ENCODE data around the gene VPS37D. TPM values are rescaled to one million over a fixed set of nuclear protein-coding genes. Genes with fewer than 3 reads are reported as not detected.

VPS37D gene
- polyA plus RNA-seq, 1 donor from 2014 or later: 52.7 TPM

DNA sequence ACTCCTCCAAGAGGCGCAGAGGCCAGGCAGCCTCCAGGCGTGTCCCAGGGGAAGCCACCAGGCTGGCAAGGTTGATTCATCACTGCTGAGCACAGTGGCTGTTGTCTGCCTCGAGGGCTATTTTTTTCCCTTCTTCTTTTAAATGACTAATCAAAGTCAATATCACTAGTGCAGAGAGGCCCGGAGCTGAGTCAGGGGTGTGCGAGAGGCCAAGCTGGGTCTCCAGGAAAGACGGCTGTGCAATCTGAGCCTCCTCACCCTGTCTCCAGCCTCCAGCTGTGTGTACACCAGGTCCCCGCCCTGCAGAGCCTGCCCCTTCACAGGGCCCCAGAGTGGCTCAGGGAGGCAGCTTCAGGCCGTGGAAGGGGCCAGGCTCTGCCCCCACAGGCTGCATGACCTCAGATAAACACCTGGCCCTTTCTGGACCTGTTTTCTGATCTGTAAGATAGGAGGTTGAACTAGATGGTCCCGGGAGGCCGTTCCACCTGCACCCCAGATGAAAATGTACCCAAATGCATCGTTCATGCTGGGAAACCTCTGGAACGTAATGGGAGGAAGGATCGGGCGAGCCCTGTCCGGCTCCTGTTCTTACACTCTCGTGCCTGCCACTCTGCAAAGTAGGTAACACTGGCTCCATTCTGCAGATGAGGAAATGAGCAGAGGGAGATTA lies 48.2 kb downstream of the VPS37D start:
- H3K4me3 ChIP-seq (ENCODE audit: low read length): no peak overlapping the region
- H3K9me3 ChIP-seq (ENCODE audit: low read length): no peaks in the 10 kb centered on the region
- peaks cover 10% of the 10 kb centered on the region for H3K79me2 ChIP-seq (replicated peaks; ENCODE audit: insufficient read depth, low read length)
- no peak overlapping the region for H3K27ac ChIP-seq (ENCODE audit: low read length)
- H3K9ac ChIP-seq (ENCODE audit: low read length): no peak overlapping the region
- H3K9me2 ChIP-seq (ENCODE audit: insufficient read depth, low read length): no peaks in the 10 kb centered on the region
- TF ChIP-seq, protein P1, sequence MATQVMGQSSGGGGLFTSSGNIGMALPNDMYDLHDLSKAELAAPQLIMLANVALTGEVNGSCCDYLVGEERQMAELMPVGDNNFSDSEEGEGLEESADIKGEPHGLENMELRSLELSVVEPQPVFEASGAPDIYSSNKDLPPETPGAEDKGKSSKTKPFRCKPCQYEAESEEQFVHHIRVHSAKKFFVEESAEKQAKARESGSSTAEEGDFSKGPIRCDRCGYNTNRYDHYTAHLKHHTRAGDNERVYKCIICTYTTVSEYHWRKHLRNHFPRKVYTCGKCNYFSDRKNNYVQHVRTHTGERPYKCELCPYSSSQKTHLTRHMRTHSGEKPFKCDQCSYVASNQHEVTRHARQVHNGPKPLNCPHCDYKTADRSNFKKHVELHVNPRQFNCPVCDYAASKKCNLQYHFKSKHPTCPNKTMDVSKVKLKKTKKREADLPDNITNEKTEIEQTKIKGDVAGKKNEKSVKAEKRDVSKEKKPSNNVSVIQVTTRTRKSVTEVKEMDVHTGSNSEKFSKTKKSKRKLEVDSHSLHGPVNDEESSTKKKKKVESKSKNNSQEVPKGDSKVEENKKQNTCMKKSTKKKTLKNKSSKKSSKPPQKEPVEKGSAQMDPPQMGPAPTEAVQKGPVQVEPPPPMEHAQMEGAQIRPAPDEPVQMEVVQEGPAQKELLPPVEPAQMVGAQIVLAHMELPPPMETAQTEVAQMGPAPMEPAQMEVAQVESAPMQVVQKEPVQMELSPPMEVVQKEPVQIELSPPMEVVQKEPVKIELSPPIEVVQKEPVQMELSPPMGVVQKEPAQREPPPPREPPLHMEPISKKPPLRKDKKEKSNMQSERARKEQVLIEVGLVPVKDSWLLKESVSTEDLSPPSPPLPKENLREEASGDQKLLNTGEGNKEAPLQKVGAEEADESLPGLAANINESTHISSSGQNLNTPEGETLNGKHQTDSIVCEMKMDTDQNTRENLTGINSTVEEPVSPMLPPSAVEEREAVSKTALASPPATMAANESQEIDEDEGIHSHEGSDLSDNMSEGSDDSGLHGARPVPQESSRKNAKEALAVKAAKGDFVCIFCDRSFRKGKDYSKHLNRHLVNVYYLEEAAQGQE (IDR thresholded peaks at IDR 0.05; ENCODE audit: borderline replicate concordance): no peak
- TF ChIP-seq RAD21 (conservative IDR thresholded peaks at IDR 0.05): no peak
- no peak for TF ChIP-seq EZH2 (IDR thresholded peaks at IDR 0.05; ENCODE audit: borderline replicate concordance, insufficient read depth, low read length, poor library complexity, severe bottlenecking)
- TF ChIP-seq TAF1 (IDR thresholded peaks at IDR 0.05; ENCODE audit: low read depth): no peak
- TF ChIP-seq, protein P2, sequence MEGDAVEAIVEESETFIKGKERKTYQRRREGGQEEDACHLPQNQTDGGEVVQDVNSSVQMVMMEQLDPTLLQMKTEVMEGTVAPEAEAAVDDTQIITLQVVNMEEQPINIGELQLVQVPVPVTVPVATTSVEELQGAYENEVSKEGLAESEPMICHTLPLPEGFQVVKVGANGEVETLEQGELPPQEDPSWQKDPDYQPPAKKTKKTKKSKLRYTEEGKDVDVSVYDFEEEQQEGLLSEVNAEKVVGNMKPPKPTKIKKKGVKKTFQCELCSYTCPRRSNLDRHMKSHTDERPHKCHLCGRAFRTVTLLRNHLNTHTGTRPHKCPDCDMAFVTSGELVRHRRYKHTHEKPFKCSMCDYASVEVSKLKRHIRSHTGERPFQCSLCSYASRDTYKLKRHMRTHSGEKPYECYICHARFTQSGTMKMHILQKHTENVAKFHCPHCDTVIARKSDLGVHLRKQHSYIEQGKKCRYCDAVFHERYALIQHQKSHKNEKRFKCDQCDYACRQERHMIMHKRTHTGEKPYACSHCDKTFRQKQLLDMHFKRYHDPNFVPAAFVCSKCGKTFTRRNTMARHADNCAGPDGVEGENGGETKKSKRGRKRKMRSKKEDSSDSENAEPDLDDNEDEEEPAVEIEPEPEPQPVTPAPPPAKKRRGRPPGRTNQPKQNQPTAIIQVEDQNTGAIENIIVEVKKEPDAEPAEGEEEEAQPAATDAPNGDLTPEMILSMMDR (IDR thresholded peaks at IDR 0.05; ENCODE audit: poor library complexity, severe bottlenecking): no peak
- TF ChIP-seq POLR2AphosphoS5 (IDR thresholded peaks at IDR 0.05): no peak
- no peak for TF ChIP-seq SMC3 (conservative IDR thresholded peaks at IDR 0.05; ENCODE audit: poor library complexity)
- no peak for TF ChIP-seq EP300 (conservative IDR thresholded peaks at IDR 0.05; ENCODE audit: poor library complexity, severe bottlenecking)
- TF ChIP-seq MXI1 (conservative IDR thresholded peaks at IDR 0.05; ENCODE audit: poor library complexity, severe bottlenecking): no peak
- H3K4me2 ChIP-seq (ENCODE audit: low read length): no peak overlapping the region
- H3K27me3 ChIP-seq (ENCODE audit: insufficient read depth, low read depth, low read length): peaks cover 5% of the 10 kb centered on the region
- no peaks in the 10 kb centered on the region for H3K36me3 ChIP-seq (ENCODE audit: insufficient read depth, low read length)
- no peaks in the 10 kb centered on the region for H3F3A ChIP-seq (ENCODE audit: insufficient read depth, low read length, poor library complexity, severe bottlenecking)
- H4K20me1 ChIP-seq (ENCODE audit: insufficient read depth): no peaks in the 10 kb centered on the region
- H2AFZ ChIP-seq (ENCODE audit: low read depth, low read length): no peak overlapping the region

DNA sequence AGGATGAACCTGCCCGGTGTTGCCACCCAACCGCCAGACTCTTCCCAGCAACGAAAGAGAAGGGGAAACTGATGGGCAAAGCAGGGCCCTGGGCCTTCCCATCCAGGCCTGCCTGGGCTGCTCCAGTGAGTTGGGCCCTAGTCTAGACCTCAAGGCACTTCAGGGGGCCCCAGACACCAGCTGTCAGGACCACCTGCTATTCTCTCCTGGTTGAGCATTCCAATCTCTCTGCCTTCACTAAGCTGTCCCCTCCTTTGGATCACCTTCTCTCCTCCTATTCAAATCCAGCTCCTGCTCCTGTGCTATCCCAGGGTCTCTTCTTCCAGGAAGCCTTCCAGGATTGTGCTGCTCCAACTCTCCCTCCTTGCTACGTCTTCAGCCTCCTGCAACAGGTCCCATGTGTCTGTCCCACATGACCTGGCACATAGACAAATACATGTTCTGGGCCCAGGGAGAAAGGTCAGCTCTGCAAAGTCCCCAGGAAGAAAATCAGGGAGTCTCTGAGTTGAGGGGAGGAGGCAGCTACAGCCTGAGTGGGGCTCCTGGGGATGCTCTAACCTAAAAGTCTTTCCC lies 48.8 kb downstream of the VPS37D start:
- Histone ChIP-seq H3K9ac (ENCODE audit: low read length) (no peak overlapping the region), H2AFZ (ENCODE audit: low read depth, low read length) (no peak overlapping the region), H4K20me1 (ENCODE audit: insufficient read depth) (no peaks in the 10 kb centered on the region), H3K79me2 (replicated peaks; ENCODE audit: insufficient read depth, low read length) (peaks cover 10% of the 10 kb centered on the region), H3K4me3 (ENCODE audit: low read length) (no peak overlapping the region), H3K4me2 (ENCODE audit: low read length) (no peak overlapping the region), H3K9me2 (ENCODE audit: insufficient read depth, low read length) (no peaks in the 10 kb centered on the region), H3K9me3 (ENCODE audit: low read length) (no peaks in the 10 kb centered on the region), H3F3A (ENCODE audit: insufficient read depth, low read length, poor library complexity, severe bottlenecking) (no peaks in the 10 kb centered on the region), H3K36me3 (ENCODE audit: insufficient read depth, low read length) (no peaks in the 10 kb centered on the region), H3K27me3 (ENCODE audit: insufficient read depth, low read depth, low read length) (peaks cover 5% of the 10 kb centered on the region), H3K27ac (ENCODE audit: low read length) (no peak overlapping the region)
- TF ChIP-seq SMC3 (conservative IDR thresholded peaks at IDR 0.05; ENCODE audit: poor library complexity) (no peak), POLR2AphosphoS5 (IDR thresholded peaks at IDR 0.05) (no peak), MXI1 (conservative IDR thresholded peaks at IDR 0.05; ENCODE audit: poor library complexity, severe bottlenecking) (no peak), EZH2 (IDR thresholded peaks at IDR 0.05; ENCODE audit: borderline replicate concordance, insufficient read depth, low read length, poor library complexity, severe bottlenecking) (no peak), EP300 (conservative IDR thresholded peaks at IDR 0.05; ENCODE audit: poor library complexity, severe bottlenecking) (no peak), TAF1 (IDR thresholded peaks at IDR 0.05; ENCODE audit: low read depth) (no peak), RAD21 (conservative IDR thresholded peaks at IDR 0.05) (no peak)
- TF ChIP-seq, protein P1 (IDR thresholded peaks at IDR 0.05; ENCODE audit: borderline replicate concordance): no peak
- TF ChIP-seq, protein P2 (IDR thresholded peaks at IDR 0.05; ENCODE audit: poor library complexity, severe bottlenecking): no peak
